Measurements from ENCODE around the gene RRAD.
A peak's percentile ranks its signal among the peaks of the same experiment; 100 is the strongest.

Gene RRAD

GRCh38 chr16:66872943-66873684 is 52.2 kb downstream of the RRAD start:
- no peaks in the 10 kb centered on the region for H3K9me3 ChIP-seq
- no peaks in the 10 kb centered on the region for H3K36me3 ChIP-seq
- peak overlapping the region; percentile 30 for H3K4me3 ChIP-seq (ENCODE audit: low read depth, low read length)
- DNase-seq = peak; percentile 92
- peak; percentile 91 for TF ChIP-seq CTCF (IDR thresholded peaks at IDR 0.05; ENCODE audit: low read depth, low read length)
- peaks cover 4% of the 10 kb centered on the region; the same call in 1 of the 2 replicates for H3K4me1 ChIP-seq
- no peaks in the 10 kb centered on the region for H3K27me3 ChIP-seq

DNA sequence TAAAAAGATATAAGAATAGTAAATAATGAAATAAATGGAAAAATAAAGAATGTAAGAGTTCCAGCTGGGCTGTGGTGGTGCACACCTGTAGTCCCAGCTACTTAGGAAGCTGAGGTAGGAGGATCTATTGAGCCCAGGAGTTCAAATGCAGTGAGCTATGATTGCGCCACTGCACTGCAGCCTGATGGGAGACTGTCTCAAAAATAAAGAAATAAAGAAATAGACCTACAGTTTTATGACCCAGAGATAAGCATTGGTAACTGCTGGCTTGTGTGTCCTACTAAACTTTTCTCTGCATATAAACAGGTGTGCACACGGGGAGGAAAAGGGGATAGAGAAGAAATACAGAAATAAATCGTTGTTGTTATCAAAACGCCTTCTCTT is 52.8 kb downstream of the RRAD start:
- Histone ChIP-seq H3K4me1 (peaks cover 4% of the 10 kb centered on the region; the same call in 1 of the 2 replicates), H3K27me3 (no peaks in the 10 kb centered on the region), H3K9me3 (no peaks in the 10 kb centered on the region), H3K36me3 (no peaks in the 10 kb centered on the region), H3K4me3 (ENCODE audit: low read depth, low read length) (peak overlapping the region; percentile 30; the same call in 1 of the 2 replicates)
- TF ChIP-seq CTCF (IDR thresholded peaks at IDR 0.05; ENCODE audit: low read depth, low read length) = no peak
- no peak for DNase-seq

DNA sequence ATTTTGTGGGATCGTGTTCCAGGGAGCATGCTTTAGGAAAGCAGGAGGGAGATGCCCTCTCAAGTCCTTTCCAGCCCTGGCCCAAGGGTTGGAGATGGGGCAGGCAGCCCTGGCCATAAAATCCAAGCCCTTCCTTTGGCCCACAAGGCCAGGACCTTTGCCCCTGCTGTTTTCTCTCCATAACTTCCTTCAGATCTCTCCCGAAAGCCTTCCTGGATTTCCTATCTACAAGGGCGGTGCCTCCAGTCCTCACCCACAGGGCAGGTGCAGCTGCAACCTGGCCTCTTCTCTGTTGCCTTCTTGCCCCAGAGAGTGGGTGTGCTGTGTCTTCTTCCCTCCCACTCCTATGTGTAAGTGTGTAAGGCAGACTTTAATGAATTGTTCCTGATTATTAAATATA is 53.5 kb downstream of the RRAD start:
- DNase-seq = no peak
- no peak for TF ChIP-seq CTCF (IDR thresholded peaks at IDR 0.05; ENCODE audit: low read depth, low read length)
- Histone ChIP-seq H3K4me3 (ENCODE audit: low read depth, low read length) (no peak overlapping the region), H3K4me1 (peaks cover 4% of the 10 kb centered on the region; the same call in 1 of the 2 replicates), H3K27me3 (no peaks in the 10 kb centered on the region), H3K9me3 (no peaks in the 10 kb centered on the region), H3K36me3 (no peaks in the 10 kb centered on the region)

Measured in BE2C (cell line).